GM20431 (cell line): Measurements from ENCODE around the gene HOXD9.

ENCODE experiments used
- in situ Hi-C: fragments of 300-500 bp; cut with MseI, MboI; formaldehyde crosslinking; loops from one replicate; pipeline ENCODE4 v1.15.0; 2020; ENCODE audit warnings: low sequenced_read_pairs; ENCODE audit not compliant: unreplicated experiment

HOXD9 gene

GRCh38 chr2:176096243-176096985, 26.1 kb upstream of the HOXD9 start:
- in situ Hi-C loops, result loop anchor here (25.0 kb wide), 2 partner anchors 409 to 684 kb away; no protein-coding TSS in a partner anchor

- in situ Hi-C loops, result loop anchor here (25.0 kb wide), 2 partner anchors 410 to 685 kb away; no protein-coding TSS in a partner anchor
Observed at GRCh38 chr2:176096986-176097819, 25.3 kb upstream of the HOXD9 start.

GRCh38 chr2:176097820-176098365, 24.6 kb upstream of the HOXD9 start:
- in situ Hi-C loops, result loop anchor here (25.0 kb wide), 2 partner anchors 411 to 686 kb away; no protein-coding TSS in a partner anchor

- in situ Hi-C loops, result loop anchor here (25.0 kb wide), 2 partner anchors 411 to 686 kb away; no protein-coding TSS in a partner anchor
Observed at GRCh38 chr2:176098366-176099158, 24.0 kb upstream of the HOXD9 start.

GRCh38 chr2:176099159-176099727, 23.3 kb upstream of the HOXD9 start:
- in situ Hi-C loops, result loop anchor here (25.0 kb wide), 2 partner anchors 412 to 687 kb away; no protein-coding TSS in a partner anchor

GRCh38 chr2:176099728-176100546, 22.6 kb upstream of the HOXD9 start, which contains the start of gene HOXD12:
TSS of gene HOXD12 (plus strand) at chr2:176099795. CDS start at chr2:176099802, 7 bp downstream.
- in situ Hi-C loops, result loop anchor here (25.0 kb wide), 2 partner anchors 413 to 688 kb away; no protein-coding TSS in a partner anchor

GRCh38 chr2:176100547-176101140, 21.9 kb upstream of the HOXD9 start:
- in situ Hi-C loops, result no loop called here

- in situ Hi-C loops, result no loop called here
Observed at GRCh38 chr2:176101216-176101830, 21.2 kb upstream of the HOXD9 start.

GRCh38 chr2:176101842-176102241, 20.7 kb upstream of the HOXD9 start:
- in situ Hi-C loops, result no loop called here

GRCh38 chr2:176102309-176102866, 20.1 kb upstream of the HOXD9 start:
- in situ Hi-C loops, result no loop called here

- in situ Hi-C loops, result no loop called here
Observed at GRCh38 chr2:176103194-176103593, 19.3 kb upstream of the HOXD9 start.

- in situ Hi-C loops, result no loop called here
Observed at GRCh38 chr2:176103742-176104315, 18.7 kb upstream of the HOXD9 start.

GRCh38 chr2:176104316-176105077, 18.0 kb upstream of the HOXD9 start:
- in situ Hi-C loops, result no loop called here

GRCh38 chr2:176105078-176105729, 17.3 kb upstream of the HOXD9 start:
- in situ Hi-C loops, result no loop called here

- in situ Hi-C loops, result no loop called here
Observed at GRCh38 chr2:176105730-176106580, 16.6 kb upstream of the HOXD9 start.
